HepG2 (cell line): ENCODE data around the gene MTFR1L. TPM values are rescaled to one million over a fixed set of nuclear protein-coding genes. Genes with fewer than 3 reads are reported as not detected.
A peak's percentile ranks its signal among the peaks of the same experiment; 100 is the strongest.

Experiments
- BRD4 ChIP-seq: sonication (generic); formaldehyde crosslinking; IDR thresholded peaks from 2 replicates; pipeline ENCODE4 v1.4.0; 2020; ENCODE audit warnings: missing genetic modification reagents
- CEBPG ChIP-seq: IDR thresholded peaks from 2 replicates; pipeline ENCODE4 v1.6.1; 2016
- CHD4 ChIP-seq: fragments of 200-600 bp; sonication (generic); IDR thresholded peaks from 2 replicates; pipeline ENCODE4 v1.7.0; 2017; ENCODE audit warnings: mild to moderate bottlenecking, low read length, borderline replicate concordance
- ERF ChIP-seq: IDR thresholded peaks from 2 replicates; pipeline ENCODE4 v1.6.1; 2018; ENCODE audit warnings: missing biosample characterization, missing genetic modification reagents
- GPN1 ChIP-seq: sonication (generic); formaldehyde crosslinking; IDR thresholded peaks from 2 replicates; pipeline ENCODE4 v1.5.1; 2020; ENCODE audit warnings: missing genetic modification reagents, borderline replicate concordance
- HOXA5 ChIP-seq: sonication (generic); formaldehyde crosslinking; IDR thresholded peaks from 2 replicates; pipeline ENCODE4 v1.4.0; 2020; ENCODE audit warnings: missing genetic modification reagents
- KDM5A ChIP-seq: fragments of 200-600 bp; sonication (generic); IDR thresholded peaks from 2 replicates; pipeline ENCODE4 v1.7.0; 2018; ENCODE audit warnings: antibody characterized with exemption, mild to moderate bottlenecking, low read length, borderline replicate concordance
- MAFK ChIP-seq, 2 experiments: IDR thresholded peaks in 1 of 2; conservative IDR thresholded peaks in 1 of 2; 2 replicates each; pipeline ENCODE4 v1.6.1; 2011; ENCODE audit warnings: improper control_type of control experiment in 2 of 2, low read length in 2 of 2
- MED13 ChIP-seq: sonication (generic); formaldehyde crosslinking; IDR thresholded peaks from 2 replicates; pipeline ENCODE4 v1.5.0; 2020; ENCODE audit warnings: missing genetic modification reagents
- MEF2D ChIP-seq: sonication (generic); formaldehyde crosslinking; IDR thresholded peaks from 2 replicates; pipeline ENCODE4 v1.5.1; 2020; ENCODE audit warnings: mild to moderate bottlenecking, missing genetic modification reagents
- MLLT10 ChIP-seq: sonication (generic); formaldehyde crosslinking; IDR thresholded peaks from 2 replicates; pipeline ENCODE4 v1.4.0; 2020; ENCODE audit warnings: missing genetic modification reagents
- MTA3 ChIP-seq: sonication (generic); formaldehyde crosslinking; IDR thresholded peaks from 2 replicates; pipeline ENCODE4 v1.4.0; 2020; ENCODE audit warnings: missing genetic modification reagents
- MTERF4 ChIP-seq: sonication (generic); formaldehyde crosslinking; IDR thresholded peaks from 2 replicates; pipeline ENCODE4 v1.8.0; 2023; ENCODE audit warnings: mild to moderate bottlenecking, missing genetic modification reagents
- PRMT3 ChIP-seq: sonication (generic); formaldehyde crosslinking; IDR thresholded peaks from 2 replicates; pipeline ENCODE4 v1.8.1; 2022; ENCODE audit warnings: low read depth, mild to moderate bottlenecking, moderate library complexity, missing genetic modification reagents, borderline replicate concordance
- SIX4 ChIP-seq: sonication (generic); formaldehyde crosslinking; IDR thresholded peaks from 2 replicates; pipeline ENCODE4 v1.4.0; 2020; ENCODE audit warnings: missing genetic modification reagents
- SRY ChIP-seq: sonication (generic); formaldehyde crosslinking; IDR thresholded peaks from 2 replicates; pipeline ENCODE4 v1.8.0; 2022; ENCODE audit warnings: mild to moderate bottlenecking, missing genetic modification reagents
- U2AF2 ChIP-seq: fragments of 200-400 bp; formaldehyde crosslinking; IDR thresholded peaks from 2 replicates; pipeline ENCODE4 v1.6.1; 2017; ENCODE audit warnings: low read depth, mild to moderate bottlenecking, low read length
- YEATS4 ChIP-seq: sonication (generic); formaldehyde crosslinking; IDR thresholded peaks from 2 replicates; pipeline ENCODE4 v1.4.0; 2020; ENCODE audit warnings: missing genetic modification reagents, borderline replicate concordance
- ZFP36L2 ChIP-seq: sonication (generic); formaldehyde crosslinking; IDR thresholded peaks from 2 replicates; pipeline ENCODE4 v1.4.0; 2020; ENCODE audit warnings: missing genetic modification reagents
- ZNF335 ChIP-seq: sonication (generic); formaldehyde crosslinking; IDR thresholded peaks from 2 replicates; pipeline ENCODE4 v1.4.0; 2020; ENCODE audit warnings: missing genetic modification reagents
- ZNF337 ChIP-seq: sonication (generic); formaldehyde crosslinking; IDR thresholded peaks from 2 replicates; pipeline ENCODE4 v1.5.1; 2020; ENCODE audit warnings: missing genetic modification reagents, low read depth, mild to moderate bottlenecking, borderline replicate concordance
- ZNF343 ChIP-seq: sonication (generic); formaldehyde crosslinking; IDR thresholded peaks from 2 replicates; pipeline ENCODE4 v1.4.0; 2020; ENCODE audit warnings: mild to moderate bottlenecking, missing genetic modification reagents
- ZNF614 ChIP-seq: IDR thresholded peaks from 2 replicates; pipeline ENCODE4 v1.6.1; 2018; ENCODE audit warnings: missing biosample characterization, missing genetic modification reagents, inconsistent platforms, borderline replicate concordance
- ZNF841 ChIP-seq: sonication (generic); formaldehyde crosslinking; IDR thresholded peaks from 2 replicates; pipeline ENCODE4 v1.8.1; 2023; ENCODE audit warnings: missing genetic modification reagents, borderline replicate concordance
- polyA plus RNA-seq, 8 experiments: library from polyadenylated mRNA; depleted of rRNA in 3 of 8; stranded (reverse) in 7 of 8; unstranded in 1 of 8; fragments of >200 nt; fragmentation: Illumina TruSeq in 4 of 8; extraction: Trizol in 4 of 8; gene quantifications; 2 replicates each; pipeline versions ENCODE4 v1.2.1 to v1.2.3, GENCODE V29; 2011 to 2016; ENCODE audit warnings: low read depth in 4 of 8, missing spikeins in 1 of 8, mixed read lengths in 1 of 8; ENCODE audit not compliant: insufficient read depth in 1 of 8
- total RNA-seq, 5 experiments: library from RNA; depleted of rRNA; stranded (reverse); fragments of >200 nt; fragmentation: Illumina TruSeq; extraction: Trizol; gene quantifications; 2 replicates each; pipeline ENCODE4 v1.2.3, GENCODE V29; 2016; ENCODE audit warnings: low read depth in 1 of 5
- TF ChIP-seq, protein P1 (sequence below): IDR thresholded peaks from 2 replicates; pipeline ENCODE4 v1.6.1; 2016; ENCODE audit warnings: mild to moderate bottlenecking, missing biosample characterization, missing genetic modification reagents
- TF ChIP-seq, protein P2 (sequence below): IDR thresholded peaks from 2 replicates; pipeline ENCODE4 v1.6.1; 2016; ENCODE audit warnings: low read depth, missing genetic modification reagents, missing compliant biosample characterization

MTFR1L gene
- total and polyA plus RNA-seq, 2 of the 13 experiments (the other 11 are each of a cell fraction or from before 2014, with no cell fraction given), result 38.0 to 55.7 TPM

- no peak for TF ChIP-seq YEATS4 (CRISPR knock-in tag)
- no peak for TF ChIP-seq ZNF614
- peak; percentile 77; the same call in 1 of the 2 replicates for TF ChIP-seq CHD4
- TF ChIP-seq HOXA5 (CRISPR knock-in tag), result no peak
- TF ChIP-seq MEF2D (CRISPR knock-in tag), result 0 out of 2 replicates have a peak, but pooled peaks have one; percentile 9
- TF ChIP-seq ZFP36L2 (CRISPR knock-in tag), result no peak
- TF ChIP-seq, protein P1, sequence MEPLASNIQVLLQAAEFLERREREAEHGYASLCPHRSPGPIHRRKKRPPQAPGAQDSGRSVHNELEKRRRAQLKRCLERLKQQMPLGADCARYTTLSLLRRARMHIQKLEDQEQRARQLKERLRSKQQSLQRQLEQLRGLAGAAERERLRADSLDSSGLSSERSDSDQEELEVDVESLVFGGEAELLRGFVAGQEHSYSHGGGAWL (CRISPR knock-in tag), result no peak
- peak; percentile 23; the same call in 1 of the 2 replicates for TF ChIP-seq ERF (CRISPR knock-in tag)
- no peak for TF ChIP-seq ZNF337 (CRISPR knock-in tag)
- no peak for TF ChIP-seq MAFK (conservative IDR thresholded peaks at IDR 0.05 in 1 of 2, IDR thresholded peaks at IDR 0.05 in 1 of 2; ENCODE audit: low read length in 2 of 2)
- TF ChIP-seq SRY (CRISPR knock-in tag), result no peak
- no peak for TF ChIP-seq CEBPG (CRISPR knock-in tag)
- no peak for TF ChIP-seq BRD4 (CRISPR knock-in tag)
- TF ChIP-seq MLLT10 (CRISPR knock-in tag), result no peak
- no peak for TF ChIP-seq ZNF841 (CRISPR knock-in tag)
- TF ChIP-seq MTERF4 (CRISPR knock-in tag), result no peak
- TF ChIP-seq PRMT3 (CRISPR knock-in tag), result no peak
- TF ChIP-seq MTA3 (CRISPR knock-in tag), result no peak
- TF ChIP-seq SIX4 (CRISPR knock-in tag), result 0 out of 2 replicates have a peak, but pooled peaks have one; percentile 6
- no peak for TF ChIP-seq U2AF2
- no peak for TF ChIP-seq ZNF335 (CRISPR knock-in tag)
- TF ChIP-seq GPN1 (CRISPR knock-in tag), result no peak
- no peak for TF ChIP-seq ZNF343 (CRISPR knock-in tag)
- TF ChIP-seq MED13 (CRISPR knock-in tag), result no peak
- no peak for TF ChIP-seq KDM5A
- TF ChIP-seq, protein P2, sequence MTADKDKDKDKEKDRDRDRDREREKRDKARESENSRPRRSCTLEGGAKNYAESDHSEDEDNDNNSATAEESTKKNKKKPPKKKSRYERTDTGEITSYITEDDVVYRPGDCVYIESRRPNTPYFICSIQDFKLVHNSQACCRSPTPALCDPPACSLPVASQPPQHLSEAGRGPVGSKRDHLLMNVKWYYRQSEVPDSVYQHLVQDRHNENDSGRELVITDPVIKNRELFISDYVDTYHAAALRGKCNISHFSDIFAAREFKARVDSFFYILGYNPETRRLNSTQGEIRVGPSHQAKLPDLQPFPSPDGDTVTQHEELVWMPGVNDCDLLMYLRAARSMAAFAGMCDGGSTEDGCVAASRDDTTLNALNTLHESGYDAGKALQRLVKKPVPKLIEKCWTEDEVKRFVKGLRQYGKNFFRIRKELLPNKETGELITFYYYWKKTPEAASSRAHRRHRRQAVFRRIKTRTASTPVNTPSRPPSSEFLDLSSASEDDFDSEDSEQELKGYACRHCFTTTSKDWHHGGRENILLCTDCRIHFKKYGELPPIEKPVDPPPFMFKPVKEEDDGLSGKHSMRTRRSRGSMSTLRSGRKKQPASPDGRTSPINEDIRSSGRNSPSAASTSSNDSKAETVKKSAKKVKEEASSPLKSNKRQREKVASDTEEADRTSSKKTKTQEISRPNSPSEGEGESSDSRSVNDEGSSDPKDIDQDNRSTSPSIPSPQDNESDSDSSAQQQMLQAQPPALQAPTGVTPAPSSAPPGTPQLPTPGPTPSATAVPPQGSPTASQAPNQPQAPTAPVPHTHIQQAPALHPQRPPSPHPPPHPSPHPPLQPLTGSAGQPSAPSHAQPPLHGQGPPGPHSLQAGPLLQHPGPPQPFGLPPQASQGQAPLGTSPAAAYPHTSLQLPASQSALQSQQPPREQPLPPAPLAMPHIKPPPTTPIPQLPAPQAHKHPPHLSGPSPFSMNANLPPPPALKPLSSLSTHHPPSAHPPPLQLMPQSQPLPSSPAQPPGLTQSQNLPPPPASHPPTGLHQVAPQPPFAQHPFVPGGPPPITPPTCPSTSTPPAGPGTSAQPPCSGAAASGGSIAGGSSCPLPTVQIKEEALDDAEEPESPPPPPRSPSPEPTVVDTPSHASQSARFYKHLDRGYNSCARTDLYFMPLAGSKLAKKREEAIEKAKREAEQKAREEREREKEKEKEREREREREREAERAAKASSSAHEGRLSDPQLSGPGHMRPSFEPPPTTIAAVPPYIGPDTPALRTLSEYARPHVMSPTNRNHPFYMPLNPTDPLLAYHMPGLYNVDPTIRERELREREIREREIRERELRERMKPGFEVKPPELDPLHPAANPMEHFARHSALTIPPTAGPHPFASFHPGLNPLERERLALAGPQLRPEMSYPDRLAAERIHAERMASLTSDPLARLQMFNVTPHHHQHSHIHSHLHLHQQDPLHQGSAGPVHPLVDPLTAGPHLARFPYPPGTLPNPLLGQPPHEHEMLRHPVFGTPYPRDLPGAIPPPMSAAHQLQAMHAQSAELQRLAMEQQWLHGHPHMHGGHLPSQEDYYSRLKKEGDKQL (CRISPR knock-in tag), result 0 out of 2 replicates have a peak, but pooled peaks have one; percentile 41
Measured at GRCh38 chr1:25867210-25867991, 47.6 kb downstream of the MTFR1L start (continued).
